HG03097 (cell line): ENCODE measurements around the gene SV2C.
"Not testable (repeated sequence)": the region's sequence is repeated elsewhere in the genome, so short reads cannot be mapped to it uniquely, and the experiment has no call there.

Source experiments
- ATAC-seq: cut with Tn5 transposase; IDR thresholded peaks from one replicate; pipeline ENCODE4 v1.9.1; 2021; ENCODE audit not compliant: unreplicated experiment, low FRiP score

Gene SV2C

GRCh38 chr5:76199336-76200318, 116.4 kb downstream of the SV2C start:
- no peak for ATAC-seq

DNA sequence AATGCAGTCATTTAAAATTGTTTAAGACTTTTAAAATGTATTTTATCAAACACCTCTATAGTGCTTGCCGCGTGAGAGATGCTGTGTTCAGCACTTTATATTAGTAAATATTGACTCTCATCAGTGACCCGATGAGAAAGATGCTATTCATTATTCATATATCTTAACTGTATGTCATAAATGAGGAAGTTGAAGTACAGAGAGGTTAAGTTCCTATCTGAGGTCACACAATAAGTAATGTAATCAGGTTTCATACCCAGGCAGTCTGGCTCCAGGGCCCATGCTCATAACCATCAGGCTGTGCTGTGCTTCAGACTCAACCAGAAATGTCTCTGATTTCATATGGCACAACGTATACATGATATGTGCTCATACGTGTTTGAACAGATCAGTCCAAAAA, 119.0 kb downstream of the SV2C start:
- ATAC-seq: no peak

- ATAC-seq: no peak
These were observed 121.0 kb downstream of the SV2C start for GRCh38 chr5:76204191-76204590.

DNA sequence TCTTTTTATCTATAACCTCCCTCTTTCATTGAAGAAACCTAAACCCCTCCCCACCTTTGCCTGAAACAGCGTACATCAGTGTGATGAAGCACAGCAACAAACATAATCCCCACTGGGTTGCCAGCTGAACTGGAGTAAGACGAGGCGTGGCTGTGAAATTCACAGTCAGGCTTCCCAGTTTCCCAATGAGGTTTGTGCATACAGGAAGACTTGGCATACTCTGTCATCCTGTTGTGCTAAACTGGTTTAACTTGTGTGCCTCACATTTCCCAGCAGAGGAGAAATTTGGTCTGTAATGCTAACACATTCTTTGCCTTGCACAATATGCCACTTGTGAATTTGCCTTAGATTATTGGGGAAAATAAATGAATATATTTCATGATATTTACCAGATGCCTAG, 121.5 kb downstream of the SV2C start:
- no peak for ATAC-seq

GRCh38 chr5:76207120-76207519, 123.9 kb downstream of the SV2C start:
- ATAC-seq: no peak

DNA sequence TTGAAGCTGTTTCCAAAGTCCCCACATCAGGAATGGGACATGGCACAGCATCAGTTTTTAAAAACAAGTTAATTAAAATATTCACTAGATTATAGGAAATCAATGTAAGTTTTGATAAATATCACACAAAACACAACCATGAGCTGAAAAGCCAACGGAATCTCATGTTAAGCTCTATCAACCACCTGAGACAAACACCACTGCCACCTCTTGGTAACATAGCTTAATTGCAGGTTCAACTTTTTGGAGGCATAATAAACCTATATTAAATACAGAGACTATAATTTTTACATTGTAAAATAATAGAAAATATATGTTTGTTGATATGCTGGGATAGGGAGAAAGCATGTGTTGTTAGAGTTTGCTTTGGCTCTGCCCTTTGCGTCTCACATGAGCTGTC, 126.1 kb downstream of the SV2C start:
- no peak for ATAC-seq

DNA sequence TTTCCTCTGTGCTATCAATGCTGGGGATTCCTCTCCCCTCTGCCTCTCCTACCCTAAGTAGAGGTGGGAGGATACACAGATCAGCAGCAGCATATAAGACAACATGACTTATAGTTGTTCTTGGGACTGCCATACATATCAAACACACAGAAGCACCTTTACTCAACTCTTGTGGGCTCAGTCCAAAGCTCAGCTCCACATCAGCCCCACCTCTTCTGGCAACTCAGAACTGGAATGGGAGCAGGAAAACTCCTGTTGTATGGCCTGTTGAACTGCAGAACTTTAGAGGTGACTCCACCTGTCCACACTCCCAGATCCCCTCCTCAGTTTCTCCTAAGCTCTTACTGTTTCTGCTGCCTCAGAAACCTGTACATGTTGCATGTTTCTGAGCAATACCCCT, 127.8 kb downstream of the SV2C start:
- ATAC-seq: no peak

GRCh38 chr5:76213858-76214257, 130.7 kb downstream of the SV2C start:
- ATAC-seq: no peak

GRCh38 chr5:76216748-76217147, 133.6 kb downstream of the SV2C start:
- no peak for ATAC-seq

GRCh38 chr5:76219636-76220035, 136.5 kb downstream of the SV2C start:
- no peak for ATAC-seq

DNA sequence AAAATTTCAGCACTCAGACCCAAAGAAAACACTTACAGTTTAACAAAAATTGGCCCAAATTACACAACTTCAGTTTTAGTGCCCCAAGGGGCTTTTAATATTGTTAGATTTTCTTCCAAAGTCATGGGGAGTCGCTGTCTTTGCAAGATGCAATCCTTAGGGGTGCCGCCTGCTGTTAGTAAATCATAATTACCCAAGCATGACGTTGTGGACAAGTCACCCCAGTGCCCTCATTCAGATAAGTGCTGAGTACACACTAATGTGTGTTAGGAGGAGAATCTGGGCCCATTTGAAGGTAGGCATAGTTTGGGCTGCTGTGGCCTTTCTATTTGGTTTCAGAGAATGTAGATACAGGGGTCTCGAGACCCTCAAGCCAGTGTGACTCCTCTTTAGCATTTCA, 138.1 kb downstream of the SV2C start:
- ATAC-seq: no peak

GRCh38 chr5:76222318-76222717, 139.1 kb downstream of the SV2C start:
- no peak for ATAC-seq

- no peak for ATAC-seq
These were observed 140.5 kb downstream of the SV2C start for GRCh38 chr5:76223696-76224095.

- ATAC-seq: no peak
These were observed 141.7 kb downstream of the SV2C start for GRCh38 chr5:76224898-76225297.

GRCh38 chr5:76225336-76225735, 142.2 kb downstream of the SV2C start:
- no peak for ATAC-seq

- ATAC-seq: no peak
These were observed 146.7 kb downstream of the SV2C start for GRCh38 chr5:76229900-76230299.

- ATAC-seq: no peak
These were observed 147.6 kb downstream of the SV2C start for GRCh38 chr5:76230711-76231285.

DNA sequence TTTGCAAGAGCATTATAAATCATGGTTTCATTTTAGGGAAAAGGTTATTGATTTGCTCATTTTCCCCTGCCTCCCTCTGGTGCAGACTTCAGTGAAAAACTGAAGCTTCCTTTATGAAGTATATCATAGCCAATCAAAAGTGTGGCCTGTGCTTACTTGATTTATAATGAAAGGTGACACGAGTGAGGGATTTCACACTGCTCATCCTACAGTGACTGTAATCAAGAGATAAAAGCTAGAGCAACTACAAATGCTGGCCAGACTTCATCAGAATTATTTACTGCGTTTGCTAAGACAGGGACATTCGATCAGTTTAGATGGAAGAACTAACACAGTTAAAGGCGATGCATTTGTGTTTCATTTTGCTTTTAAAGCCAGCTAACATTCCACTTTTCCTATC, 151.5 kb downstream of the SV2C start:
- ATAC-seq: no peak

DNA sequence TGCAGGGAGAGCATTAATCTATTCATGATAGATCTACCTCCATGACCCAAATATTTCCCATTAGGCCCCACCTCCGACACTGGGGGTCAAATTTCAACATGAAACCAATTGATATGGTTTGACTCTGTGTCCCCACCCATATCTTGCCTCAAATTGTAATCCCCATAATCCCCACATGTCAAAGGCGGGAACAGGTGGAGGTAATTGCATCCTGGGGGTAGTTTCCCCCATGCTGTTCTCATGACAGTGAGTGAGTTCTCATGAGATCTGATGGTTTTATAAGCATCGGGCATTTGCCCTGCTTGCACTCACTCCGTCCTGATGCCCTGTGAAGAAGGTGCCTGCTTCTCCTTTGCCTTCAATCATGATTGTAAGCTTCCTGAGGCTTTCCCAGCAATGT, 153.5 kb downstream of the SV2C start:
- ATAC-seq: no peak

DNA sequence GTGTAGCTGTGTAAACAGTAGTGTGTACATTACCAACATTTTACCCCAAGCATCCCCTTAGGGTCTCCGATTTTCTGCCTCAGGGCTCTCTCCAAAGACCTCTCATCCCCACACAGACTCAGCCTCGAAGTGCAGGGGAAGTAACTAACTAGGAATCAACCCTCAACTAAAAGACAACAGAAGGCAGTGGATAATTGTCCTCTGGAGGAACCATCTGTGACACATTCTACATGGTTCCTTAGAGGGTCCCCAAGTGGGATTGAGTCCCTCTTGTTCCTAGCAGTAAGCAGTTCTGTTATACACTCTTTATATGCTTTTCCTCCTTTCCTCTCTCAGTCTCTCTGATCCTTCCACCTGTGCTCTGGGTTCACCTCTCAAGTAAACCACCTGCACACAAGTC, 157.2 kb downstream of the SV2C start:
- no peak for ATAC-seq

DNA sequence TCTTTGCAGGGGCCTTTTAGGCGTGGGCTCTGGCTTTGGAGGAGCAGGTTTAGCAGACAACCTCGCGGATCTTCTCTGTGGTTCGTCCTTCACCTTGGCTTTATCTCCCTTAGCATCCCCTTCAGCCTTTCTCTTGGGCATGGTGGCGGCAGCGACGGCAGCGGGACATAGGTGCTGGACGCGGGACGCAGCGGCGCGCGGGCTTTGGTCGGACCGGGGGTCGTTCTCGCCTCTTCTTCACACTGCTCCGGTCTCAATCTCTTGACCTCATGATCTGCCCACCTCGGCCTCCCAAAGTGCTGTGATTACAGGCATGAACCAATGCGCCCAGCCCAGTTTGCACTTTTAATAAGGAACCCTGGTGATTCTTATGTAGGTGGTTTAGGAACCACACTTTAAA, 159.0 kb downstream of the SV2C start:
- not testable (repeated sequence) for ATAC-seq

GRCh38 chr5:76245590-76245989, 162.4 kb downstream of the SV2C start:
- ATAC-seq: no peak
